ENCODE results near the gene SCO2. TPM values are rescaled to one million over a fixed set of nuclear protein-coding genes. Genes with fewer than 3 reads are reported as not detected.
A peak's percentile ranks its signal among the peaks of the same experiment; 100 is the strongest.

Gene SCO2
- total and polyA plus RNA-seq, 10 of the 15 experiments (the other 5 are each of a cell fraction or from before 2014, with no cell fraction given) = 0.18 to 16.0 (median 2.4) TPM; not detected in 1

DNA sequence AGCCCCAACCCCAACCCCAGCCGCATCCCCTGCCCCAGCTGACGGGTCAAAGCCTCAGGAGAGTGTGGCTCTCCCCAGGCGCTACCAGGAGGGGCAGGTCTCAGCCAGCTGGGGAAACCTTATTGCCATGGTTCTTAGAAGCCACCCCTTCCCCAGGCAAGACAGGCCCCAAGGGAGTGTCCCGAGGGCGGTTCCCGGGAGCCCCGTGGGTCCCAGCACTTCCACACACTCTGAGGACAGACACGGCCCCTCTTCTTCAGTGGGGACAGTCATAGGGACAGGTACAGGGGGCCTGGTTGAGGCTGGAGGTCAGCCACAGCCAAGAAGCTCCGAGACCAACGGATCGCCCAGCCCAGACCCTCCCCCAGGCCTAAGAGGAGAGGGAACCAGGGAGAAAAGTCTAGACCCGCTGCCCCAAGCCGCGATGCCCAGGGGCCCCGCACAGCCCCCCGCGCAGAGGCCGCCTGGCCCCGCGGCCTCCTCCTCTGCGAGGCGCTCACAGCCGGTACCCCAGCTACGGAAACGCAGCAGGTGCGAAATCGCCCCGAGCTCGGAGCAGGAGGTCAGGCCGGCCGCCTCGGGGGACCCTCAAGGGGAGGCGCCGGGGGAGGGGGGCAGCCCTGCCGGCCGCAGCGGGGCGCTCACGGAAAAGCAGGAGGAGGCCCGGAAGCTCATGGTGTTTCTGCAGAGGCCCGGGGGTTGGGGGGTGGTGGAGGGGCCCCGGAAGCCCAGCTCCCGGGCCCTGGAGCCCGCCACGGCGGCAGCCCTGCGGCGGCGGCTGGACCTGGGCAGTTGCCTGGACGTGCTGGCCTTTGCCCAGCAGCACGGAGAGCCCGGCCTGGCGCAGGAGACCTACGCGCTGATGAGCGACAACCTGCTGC, 22.9 kb upstream of the SCO2 start (continued):
- TF ChIP-seq POLR2A (IDR thresholded peaks at IDR 0.05; ENCODE audit: low read depth, low read length) = peak; percentile 76
- TF ChIP-seq MEF2B (IDR thresholded peaks at IDR 0.05; ENCODE audit: partially characterized antibody, poor library complexity, severe bottlenecking) = peak; percentile 27
- TF ChIP-seq IKZF1 (conservative IDR thresholded peaks at IDR 0.05) = peak; percentile 23; the same call in 1 of the 2 replicates
- TF ChIP-seq, protein P1, sequence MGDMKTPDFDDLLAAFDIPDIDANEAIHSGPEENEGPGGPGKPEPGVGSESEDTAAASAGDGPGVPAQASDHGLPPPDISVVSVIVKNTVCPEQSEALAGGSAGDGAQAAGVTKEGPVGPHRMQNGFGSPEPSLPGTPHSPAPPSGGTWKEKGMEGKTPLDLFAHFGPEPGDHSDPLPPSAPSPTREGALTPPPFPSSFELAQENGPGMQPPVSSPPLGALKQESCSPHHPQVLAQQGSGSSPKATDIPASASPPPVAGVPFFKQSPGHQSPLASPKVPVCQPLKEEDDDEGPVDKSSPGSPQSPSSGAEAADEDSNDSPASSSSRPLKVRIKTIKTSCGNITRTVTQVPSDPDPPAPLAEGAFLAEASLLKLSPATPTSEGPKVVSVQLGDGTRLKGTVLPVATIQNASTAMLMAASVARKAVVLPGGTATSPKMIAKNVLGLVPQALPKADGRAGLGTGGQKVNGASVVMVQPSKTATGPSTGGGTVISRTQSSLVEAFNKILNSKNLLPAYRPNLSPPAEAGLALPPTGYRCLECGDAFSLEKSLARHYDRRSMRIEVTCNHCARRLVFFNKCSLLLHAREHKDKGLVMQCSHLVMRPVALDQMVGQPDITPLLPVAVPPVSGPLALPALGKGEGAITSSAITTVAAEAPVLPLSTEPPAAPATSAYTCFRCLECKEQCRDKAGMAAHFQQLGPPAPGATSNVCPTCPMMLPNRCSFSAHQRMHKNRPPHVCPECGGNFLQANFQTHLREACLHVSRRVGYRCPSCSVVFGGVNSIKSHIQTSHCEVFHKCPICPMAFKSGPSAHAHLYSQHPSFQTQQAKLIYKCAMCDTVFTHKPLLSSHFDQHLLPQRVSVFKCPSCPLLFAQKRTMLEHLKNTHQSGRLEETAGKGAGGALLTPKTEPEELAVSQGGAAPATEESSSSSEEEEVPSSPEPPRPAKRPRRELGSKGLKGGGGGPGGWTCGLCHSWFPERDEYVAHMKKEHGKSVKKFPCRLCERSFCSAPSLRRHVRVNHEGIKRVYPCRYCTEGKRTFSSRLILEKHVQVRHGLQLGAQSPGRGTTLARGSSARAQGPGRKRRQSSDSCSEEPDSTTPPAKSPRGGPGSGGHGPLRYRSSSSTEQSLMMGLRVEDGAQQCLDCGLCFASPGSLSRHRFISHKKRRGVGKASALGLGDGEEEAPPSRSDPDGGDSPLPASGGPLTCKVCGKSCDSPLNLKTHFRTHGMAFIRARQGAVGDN (IDR thresholded peaks at IDR 0.05) = peak; percentile 73; the same call in 1 of the 2 replicates
- 0 out of 4 replicates have a peak, but pooled peaks of 1 of the 2 experiments have one; percentile 53 for TF ChIP-seq BHLHE40 (IDR thresholded peaks at IDR 0.05; ENCODE audit: borderline replicate concordance in 1 of 2, low read depth in 2 of 2, low read length in 1 of 2)
- TF ChIP-seq HCFC1 (IDR thresholded peaks at IDR 0.05; ENCODE audit: low read length) = no peak
- TF ChIP-seq, protein P2, sequence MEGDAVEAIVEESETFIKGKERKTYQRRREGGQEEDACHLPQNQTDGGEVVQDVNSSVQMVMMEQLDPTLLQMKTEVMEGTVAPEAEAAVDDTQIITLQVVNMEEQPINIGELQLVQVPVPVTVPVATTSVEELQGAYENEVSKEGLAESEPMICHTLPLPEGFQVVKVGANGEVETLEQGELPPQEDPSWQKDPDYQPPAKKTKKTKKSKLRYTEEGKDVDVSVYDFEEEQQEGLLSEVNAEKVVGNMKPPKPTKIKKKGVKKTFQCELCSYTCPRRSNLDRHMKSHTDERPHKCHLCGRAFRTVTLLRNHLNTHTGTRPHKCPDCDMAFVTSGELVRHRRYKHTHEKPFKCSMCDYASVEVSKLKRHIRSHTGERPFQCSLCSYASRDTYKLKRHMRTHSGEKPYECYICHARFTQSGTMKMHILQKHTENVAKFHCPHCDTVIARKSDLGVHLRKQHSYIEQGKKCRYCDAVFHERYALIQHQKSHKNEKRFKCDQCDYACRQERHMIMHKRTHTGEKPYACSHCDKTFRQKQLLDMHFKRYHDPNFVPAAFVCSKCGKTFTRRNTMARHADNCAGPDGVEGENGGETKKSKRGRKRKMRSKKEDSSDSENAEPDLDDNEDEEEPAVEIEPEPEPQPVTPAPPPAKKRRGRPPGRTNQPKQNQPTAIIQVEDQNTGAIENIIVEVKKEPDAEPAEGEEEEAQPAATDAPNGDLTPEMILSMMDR (IDR thresholded peaks at IDR 0.05 in 2 of 3, conservative IDR thresholded peaks at IDR 0.05 in 1 of 3; ENCODE audit: control insufficient read depth in 2 of 3, extremely low read depth in 1 of 3, insufficient read depth in 1 of 3, low read depth in 3 of 3, low read length in 3 of 3) = peak in 2 of 3 experiments; percentile 11 to 14; a peak in 3 of 6 replicates
- TF ChIP-seq ESRRA (IDR thresholded peaks at IDR 0.05; ENCODE audit: low read length) = no peak
- TF ChIP-seq, protein P3, sequence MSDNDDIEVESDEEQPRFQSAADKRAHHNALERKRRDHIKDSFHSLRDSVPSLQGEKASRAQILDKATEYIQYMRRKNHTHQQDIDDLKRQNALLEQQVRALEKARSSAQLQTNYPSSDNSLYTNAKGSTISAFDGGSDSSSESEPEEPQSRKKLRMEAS (IDR thresholded peaks at IDR 0.05; ENCODE audit: low read depth, low read length) = peak; percentile 39; the same call in 1 of the 2 replicates
- no peak for TF ChIP-seq ZNF217 (IDR thresholded peaks at IDR 0.05)
- peak; percentile 34; the same call in 1 of the 2 replicates for TF ChIP-seq NR2F1 (conservative IDR thresholded peaks at IDR 0.05)
- TF ChIP-seq, protein P4, sequence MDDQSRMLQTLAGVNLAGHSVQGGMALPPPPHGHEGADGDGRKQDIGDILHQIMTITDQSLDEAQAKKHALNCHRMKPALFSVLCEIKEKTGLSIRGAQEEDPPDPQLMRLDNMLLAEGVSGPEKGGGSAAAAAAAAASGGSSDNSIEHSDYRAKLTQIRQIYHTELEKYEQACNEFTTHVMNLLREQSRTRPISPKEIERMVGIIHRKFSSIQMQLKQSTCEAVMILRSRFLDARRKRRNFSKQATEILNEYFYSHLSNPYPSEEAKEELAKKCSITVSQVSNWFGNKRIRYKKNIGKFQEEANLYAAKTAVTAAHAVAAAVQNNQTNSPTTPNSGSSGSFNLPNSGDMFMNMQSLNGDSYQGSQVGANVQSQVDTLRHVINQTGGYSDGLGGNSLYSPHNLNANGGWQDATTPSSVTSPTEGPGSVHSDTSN (IDR thresholded peaks at IDR 0.05; ENCODE audit: insufficient replicate concordance, low read depth, low read length) = no peak
- TF ChIP-seq, protein P5, sequence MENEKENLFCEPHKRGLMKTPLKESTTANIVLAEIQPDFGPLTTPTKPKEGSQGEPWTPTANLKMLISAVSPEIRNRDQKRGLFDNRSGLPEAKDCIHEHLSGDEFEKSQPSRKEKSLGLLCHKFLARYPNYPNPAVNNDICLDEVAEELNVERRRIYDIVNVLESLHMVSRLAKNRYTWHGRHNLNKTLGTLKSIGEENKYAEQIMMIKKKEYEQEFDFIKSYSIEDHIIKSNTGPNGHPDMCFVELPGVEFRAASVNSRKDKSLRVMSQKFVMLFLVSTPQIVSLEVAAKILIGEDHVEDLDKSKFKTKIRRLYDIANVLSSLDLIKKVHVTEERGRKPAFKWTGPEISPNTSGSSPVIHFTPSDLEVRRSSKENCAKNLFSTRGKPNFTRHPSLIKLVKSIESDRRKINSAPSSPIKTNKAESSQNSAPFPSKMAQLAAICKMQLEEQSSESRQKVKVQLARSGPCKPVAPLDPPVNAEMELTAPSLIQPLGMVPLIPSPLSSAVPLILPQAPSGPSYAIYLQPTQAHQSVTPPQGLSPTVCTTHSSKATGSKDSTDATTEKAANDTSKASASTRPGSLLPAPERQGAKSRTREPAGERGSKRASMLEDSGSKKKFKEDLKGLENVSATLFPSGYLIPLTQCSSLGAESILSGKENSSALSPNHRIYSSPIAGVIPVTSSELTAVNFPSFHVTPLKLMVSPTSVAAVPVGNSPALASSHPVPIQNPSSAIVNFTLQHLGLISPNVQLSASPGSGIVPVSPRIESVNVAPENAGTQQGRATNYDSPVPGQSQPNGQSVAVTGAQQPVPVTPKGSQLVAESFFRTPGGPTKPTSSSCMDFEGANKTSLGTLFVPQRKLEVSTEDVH (IDR thresholded peaks at IDR 0.05; ENCODE audit: low read depth, partially characterized antibody) = no peak
- TF ChIP-seq BCL11A (IDR thresholded peaks at IDR 0.05; ENCODE audit: low read depth, low read length) = no peak
- no peak for TF ChIP-seq ASH2L (IDR thresholded peaks at IDR 0.05; ENCODE audit: borderline replicate concordance, low read depth)
- no peak for TF ChIP-seq ZNF207 (IDR thresholded peaks at IDR 0.05; ENCODE audit: borderline replicate concordance)
- TF ChIP-seq POLR2AphosphoS2 (IDR thresholded peaks at IDR 0.05; ENCODE audit: low read depth, low read length) = no peak

Measured in GM12878 (cell line).